Left lobe of liver (tissue), 2 donors: ENCODE results near the gene JMJD1C. TPM values are rescaled to one million over a fixed set of nuclear protein-coding genes. Genes with fewer than 3 reads are reported as not detected.
A peak's percentile ranks its signal among the peaks of the same experiment; 100 is the strongest.

Experiments
- ATAC-seq: fragments of 200-7000 bp; cut with Tn5 transposase; one replicate; pipeline ENCODE4 v1.9.1; 2020; ENCODE audit warnings: mild to moderate bottlenecking, moderate library complexity
- DNase-seq: peaks from one replicate; pipeline ENCODE4 v3.0.0-alpha.2; 2020; ENCODE audit warnings: low spot score
- total RNA-seq: library from RNA; stranded (reverse); gene quantifications from one replicate; pipeline ENCODE4 v1.2.1, GENCODE V29; 2021
- donor health status: DM: no; HTN: no; CAD: no; lungs with moderate emphysema.
- donor health status: DM: no; HTN: yes; CAD: no.

Gene JMJD1C
- total RNA-seq, 1 donor from 2014 or later: 32.0 TPM

GRCh38 chr10:63483983-63484382 lies 18.2 kb upstream of the JMJD1C start:
- DNase-seq: no peak
- ATAC-seq: no peak

GRCh38 chr10:63481815-63482421 lies 16.1 kb upstream of the JMJD1C start:
- ATAC-seq: no peak

GRCh38 chr10:63480237-63480636 lies 14.5 kb upstream of the JMJD1C start:
- ATAC-seq: peak; percentile 89
- DNase-seq: no peak

More at GRCh38 chr10:63481815-63482421, 16.1 kb upstream of the JMJD1C start:
- DNase-seq: no peak

GRCh38 chr10:63478564-63478963 lies 12.8 kb upstream of the JMJD1C start:
- DNase-seq (no peak), ATAC-seq (no peak)

GRCh38 chr10:63477927-63478326 lies 12.2 kb upstream of the JMJD1C start:
- ATAC-seq (no peak), DNase-seq (no peak)

- no peak for ATAC-seq
- DNase-seq: no peak
Measured at GRCh38 chr10:63474488-63474887, 8.7 kb upstream of the JMJD1C start.

GRCh38 chr10:63470928-63471327 lies 5.2 kb upstream of the JMJD1C start:
- DNase-seq: no peak
- no peak for ATAC-seq

GRCh38 chr10:63468947-63469346 lies 3.2 kb upstream of the JMJD1C start:
- DNase-seq (no peak), ATAC-seq (no peak)

GRCh38 chr10:63467841-63468240 lies 2.1 kb upstream of the JMJD1C start:
- DNase-seq: no peak

GRCh38 chr10:63466144-63466935 lies 563 bp upstream of the JMJD1C start:
- peak; percentile 62 for DNase-seq

More at GRCh38 chr10:63467841-63468240, 2.1 kb upstream of the JMJD1C start:
- ATAC-seq: no peak

GRCh38 chr10:63464402-63465292 lies 1.1 kb downstream of the JMJD1C start:
- ATAC-seq (peak; percentile 57), DNase-seq (no peak)

More at GRCh38 chr10:63466144-63466935, 563 bp upstream of the JMJD1C start:
- ATAC-seq: peak; percentile 64

GRCh38 chr10:63462442-63462841 lies 3.3 kb downstream of the JMJD1C start:
- DNase-seq (no peak), ATAC-seq (no peak)

- ATAC-seq (no peak), DNase-seq (no peak)
Measured at GRCh38 chr10:63458177-63458576, 7.6 kb downstream of the JMJD1C start.

- ATAC-seq (no peak), DNase-seq (no peak)
Measured at GRCh38 chr10:63457594-63457993, 8.2 kb downstream of the JMJD1C start.

- DNase-seq (no peak), ATAC-seq (no peak)
Measured at GRCh38 chr10:63456437-63457210, 9.2 kb downstream of the JMJD1C start.

- DNase-seq (no peak), ATAC-seq (no peak)
Measured at GRCh38 chr10:63455507-63455906, 10.3 kb downstream of the JMJD1C start.

- no peak for ATAC-seq
Measured at GRCh38 chr10:63454631-63455030, 11.1 kb downstream of the JMJD1C start.

GRCh38 chr10:63452524-63452923 lies 13.3 kb downstream of the JMJD1C start:
- no peak for DNase-seq

More at GRCh38 chr10:63454631-63455030, 11.1 kb downstream of the JMJD1C start:
- DNase-seq: no peak

GRCh38 chr10:63446716-63447440 lies 18.9 kb downstream of the JMJD1C start:
- no peak for ATAC-seq
- DNase-seq: no peak

More at GRCh38 chr10:63452524-63452923, 13.3 kb downstream of the JMJD1C start:
- no peak for ATAC-seq

- DNase-seq: no peak
- ATAC-seq: no peak
Measured at GRCh38 chr10:63441404-63441803, 24.4 kb downstream of the JMJD1C start.
